SK-MEL-5 (cell line): ENCODE results near the gene GTPBP6. TPM values are rescaled to one million over a fixed set of nuclear protein-coding genes. Genes with fewer than 3 reads are reported as not detected.
"Not testable (repeated sequence)": the region's sequence is repeated elsewhere in the genome, so short reads cannot be mapped to it uniquely, and the experiment has no call there.

ENCODE experiments used
- DNase-seq: peaks from one replicate; pipeline ENCODE4 v3.0.0-alpha.2; 2016; ENCODE audit warnings: low read depth, low spot score
- in situ Hi-C: cut with HindIII; loops from 2 replicates; pipeline ENCODE4 v1.10.0; 2016; ENCODE audit warnings: low sequenced_read_pairs, high pct_unique_total_duplicates, low pct_unique_long_range_greater_than_20kb
- total RNA-seq: library from RNA; depleted of rRNA; stranded (reverse); fragments of >200 nt; shearing (Covaris generic); gene quantifications from 2 replicates; pipeline ENCODE4 v1.2.3, GENCODE V29; 2014

GTPBP6 gene
- total RNA-seq, 1 experiment from 2014 or later, result 15.3 TPM

DNA sequence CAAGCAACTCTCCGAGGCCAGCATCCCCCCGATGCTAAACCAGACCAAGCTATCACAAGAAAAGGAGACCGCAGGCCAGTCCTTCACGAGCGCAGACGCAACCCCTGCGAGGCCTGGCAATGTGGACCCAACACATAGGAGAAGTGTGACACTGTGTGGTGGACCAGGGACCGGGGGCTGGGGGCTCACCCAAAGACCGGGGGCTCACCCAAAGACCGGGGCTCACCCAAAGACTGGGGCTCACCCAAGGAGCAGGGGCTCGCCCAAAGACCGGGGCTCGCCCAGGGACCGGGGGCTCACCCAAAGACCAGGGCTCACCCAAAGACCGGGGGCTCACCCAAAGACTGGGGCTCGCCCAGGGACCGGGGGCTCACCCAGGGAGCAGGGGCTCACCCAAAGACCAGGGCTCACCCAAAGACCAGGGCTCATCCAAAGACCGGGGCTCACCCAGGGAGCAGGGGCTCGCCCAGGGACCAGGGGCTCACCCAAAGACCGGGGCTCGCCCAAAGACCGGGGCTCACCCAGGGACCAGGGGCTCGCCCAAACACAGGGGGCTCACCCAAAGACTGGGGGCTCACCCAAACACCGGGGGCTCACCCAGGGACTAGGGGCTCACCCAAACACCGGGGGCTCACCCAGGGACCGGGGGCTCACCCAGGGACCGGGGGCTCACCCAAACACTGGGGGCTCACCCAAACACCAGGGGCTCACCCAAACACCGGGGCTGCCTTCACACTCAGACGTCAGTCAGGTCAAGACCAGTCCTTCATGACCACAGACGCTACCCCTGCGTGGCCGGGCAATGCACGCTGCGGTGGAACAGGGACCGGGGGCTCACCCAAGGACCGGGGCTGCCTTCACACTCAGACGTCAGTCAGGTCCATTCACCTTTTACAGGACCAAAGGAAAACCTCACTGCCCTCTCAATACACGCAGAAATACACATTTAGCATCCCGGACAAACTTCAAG is 35.3 kb upstream of the GTPBP6 start:
- no peak for DNase-seq
- in situ Hi-C loops, result no loop called here

DNA sequence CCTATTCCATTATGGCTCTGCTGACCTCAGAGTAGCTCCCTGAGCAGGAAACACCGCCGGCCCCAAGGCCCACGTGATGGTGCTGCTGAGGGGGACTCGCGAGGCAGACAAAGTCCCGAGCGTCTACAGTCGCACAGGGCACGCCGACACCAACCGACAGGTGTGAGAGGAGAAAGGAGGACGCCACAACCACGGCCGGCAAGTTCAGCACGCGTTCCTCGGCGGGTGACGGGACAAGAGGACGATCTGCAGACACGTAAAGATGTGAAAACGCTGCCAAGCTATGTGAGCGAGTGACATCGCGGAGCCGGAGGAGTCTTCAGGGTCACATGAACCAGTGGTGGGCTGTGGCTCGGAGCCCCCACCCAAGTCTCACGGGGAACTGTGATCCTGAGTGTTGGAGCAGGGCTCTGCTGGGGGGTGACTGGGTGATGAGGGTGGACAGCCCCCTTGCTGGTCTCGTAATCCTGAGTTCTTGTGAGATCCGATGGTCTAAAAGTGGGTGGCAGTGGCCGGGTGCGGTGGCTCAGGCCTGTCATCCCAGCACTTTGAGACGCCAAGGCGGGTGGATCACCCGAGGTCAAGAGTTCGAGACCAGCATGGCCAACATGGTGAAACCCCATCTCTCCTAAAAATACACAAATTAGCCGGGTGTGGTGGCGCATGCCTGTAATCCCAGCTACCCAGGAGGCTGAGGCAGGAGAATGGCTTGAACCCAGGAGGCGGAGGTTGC is 34.2 kb upstream of the GTPBP6 start:
- DNase-seq, result no peak
- in situ Hi-C loops, result no loop called here

DNA sequence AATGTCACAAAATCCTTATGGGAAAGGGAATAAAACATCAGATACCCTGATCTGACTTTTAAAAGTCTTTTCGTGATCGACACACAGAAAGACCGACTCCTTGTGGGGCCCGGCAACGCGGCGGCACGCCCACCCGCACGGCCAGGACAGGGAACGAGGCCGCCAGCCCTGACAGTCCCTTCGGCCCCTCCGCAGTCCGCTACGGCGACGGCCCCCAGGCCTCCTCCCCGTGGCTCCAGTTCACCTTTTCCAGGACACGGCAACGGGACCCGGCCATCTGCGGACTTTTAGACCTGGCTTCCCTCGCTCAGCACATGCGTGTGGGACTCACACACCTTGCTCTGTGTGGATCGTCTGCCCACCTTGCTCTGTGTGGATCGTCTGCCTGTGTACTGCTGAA is 33.6 kb upstream of the GTPBP6 start:
- DNase-seq, result no peak
- in situ Hi-C loops, result no loop called here

DNA sequence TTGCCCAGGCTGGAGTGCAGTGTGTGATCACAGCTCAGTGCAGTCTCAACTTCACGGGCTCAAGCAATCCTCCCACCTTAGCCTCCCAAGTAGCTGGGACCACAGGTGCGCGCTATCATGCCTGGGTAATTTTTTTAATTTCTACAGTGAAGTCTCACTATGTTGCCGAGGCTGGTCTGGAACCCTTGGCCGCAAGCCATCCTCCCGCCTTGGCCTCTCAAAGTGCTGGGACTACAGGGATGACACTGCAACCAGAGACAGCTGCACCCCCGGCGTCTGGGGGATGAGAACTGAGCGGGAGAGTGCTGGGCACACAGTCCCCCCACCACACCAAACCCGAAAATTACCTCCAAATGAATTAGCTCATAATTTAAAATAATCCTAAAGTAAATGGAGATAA is 33.1 kb upstream of the GTPBP6 start:
- in situ Hi-C loops, result no loop called here
- DNase-seq, result no peak

DNA sequence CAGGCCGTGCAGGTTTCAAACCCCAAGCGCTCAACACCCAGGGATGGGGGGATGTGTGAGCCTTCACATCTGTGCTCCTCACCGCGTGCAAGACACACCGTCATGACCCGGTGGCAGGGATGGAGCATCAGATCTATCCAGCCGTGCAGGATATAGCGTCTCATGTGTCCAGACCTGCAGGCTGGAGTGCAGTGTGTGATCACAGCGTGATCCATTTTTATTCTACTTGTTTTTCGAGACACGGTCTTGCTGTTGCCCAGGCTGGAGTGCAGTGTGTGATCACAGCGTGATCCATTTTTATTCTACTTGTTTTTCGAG is 32.7 kb upstream of the GTPBP6 start:
- in situ Hi-C loops, DNase-seq: not testable (repeated sequence)

DNA sequence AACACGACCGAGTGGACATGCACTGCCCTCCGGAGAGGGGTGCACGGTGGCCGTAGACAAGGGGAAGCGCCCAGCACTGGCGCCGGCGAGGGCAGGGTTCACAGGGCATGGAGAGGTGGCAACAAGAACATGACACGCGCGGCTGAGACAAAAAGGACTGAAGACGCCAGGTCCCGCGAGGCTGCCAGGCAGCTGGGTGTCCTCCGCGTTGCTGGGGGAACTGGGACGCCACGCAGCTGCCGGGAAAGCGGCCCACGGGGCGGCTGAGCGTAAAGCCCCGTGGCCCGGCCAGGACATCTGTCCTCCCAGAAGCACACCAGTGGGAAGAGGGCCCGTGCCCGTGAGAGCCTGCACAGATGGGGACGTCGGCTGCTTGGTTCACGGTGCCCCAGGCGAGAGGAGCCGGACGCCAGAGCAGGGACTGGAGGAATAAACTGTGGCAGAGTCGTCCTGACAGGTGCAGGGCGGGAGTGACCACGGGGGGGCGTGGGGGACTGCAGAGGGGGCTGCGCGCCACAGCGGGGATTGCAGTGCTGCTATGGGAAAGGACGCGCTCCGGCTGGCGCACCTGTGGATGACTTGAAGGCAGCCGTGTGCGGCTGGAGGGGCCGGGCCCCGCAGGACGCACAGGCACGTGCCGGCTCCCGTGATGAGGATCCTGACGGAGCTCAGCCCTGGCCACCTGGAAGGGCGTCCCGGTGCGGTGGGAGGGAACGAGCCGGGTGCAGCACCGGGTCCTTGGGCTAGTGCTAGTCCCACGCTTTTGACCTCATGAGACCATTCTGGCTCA is 32.1 kb upstream of the GTPBP6 start:
- no peak for DNase-seq
- in situ Hi-C loops, result no loop called here

DNA sequence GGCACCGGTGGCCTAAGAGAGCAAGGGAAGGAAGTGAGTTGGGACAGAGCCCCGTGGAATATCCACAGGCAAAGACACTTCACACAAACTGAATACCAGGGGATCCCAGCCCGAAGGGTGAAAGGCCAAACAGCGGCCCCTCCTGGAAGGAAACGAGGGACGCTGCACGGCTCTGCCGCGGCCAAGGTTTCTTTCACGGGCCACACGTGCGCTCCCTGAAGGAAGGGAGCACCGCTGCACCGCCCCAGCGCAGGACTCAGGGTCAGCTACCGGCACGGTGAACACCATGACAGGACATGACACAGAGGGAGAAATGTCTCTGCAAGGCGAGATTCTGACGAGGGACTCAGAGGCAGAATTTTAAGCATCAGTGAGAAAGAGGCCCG is 31.5 kb upstream of the GTPBP6 start:
- no peak for DNase-seq

DNA sequence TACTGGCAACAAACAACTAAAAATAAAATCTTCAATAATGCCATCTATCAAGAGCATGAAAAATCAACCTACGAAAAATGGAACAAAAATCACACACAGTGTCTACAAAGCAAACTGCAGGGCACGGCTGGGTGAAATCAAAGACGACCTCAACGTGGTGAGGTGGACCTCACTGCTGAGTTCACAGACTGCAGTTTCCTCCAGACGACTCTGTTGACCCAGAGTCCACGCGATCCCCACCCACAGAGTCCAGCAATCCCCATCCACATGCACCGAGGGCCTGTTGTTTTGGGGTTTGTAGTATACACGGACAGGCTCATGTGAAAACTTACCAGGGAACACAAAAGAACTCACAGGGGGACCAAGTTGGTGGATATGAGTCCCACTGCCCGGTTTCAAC is 31.1 kb upstream of the GTPBP6 start:
- in situ Hi-C loops, result no loop called here
- no peak for DNase-seq

More for the DNA sequence above, 31.5 kb upstream of the GTPBP6 start:
- in situ Hi-C loops, result no loop called here

DNA sequence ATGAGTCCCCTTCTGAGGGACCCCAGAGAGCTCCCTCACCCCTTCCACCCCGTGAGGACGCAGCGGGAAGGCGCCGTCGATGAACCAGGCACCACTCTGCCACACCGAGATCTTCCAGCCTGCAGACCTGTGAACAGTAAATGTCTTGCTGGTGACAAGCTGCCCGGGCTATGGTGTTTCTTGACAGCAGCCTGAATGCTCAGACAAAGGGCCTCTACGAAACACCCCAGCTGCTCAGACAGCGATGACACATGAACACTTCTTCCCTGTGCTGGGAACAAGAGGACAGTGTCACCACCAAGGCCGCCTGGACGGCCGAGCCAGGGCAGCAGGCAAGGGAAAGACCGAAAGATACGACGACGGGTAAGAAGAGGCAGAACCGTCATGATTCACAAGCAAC is 30.6 kb upstream of the GTPBP6 start:
- in situ Hi-C loops, result no loop called here
- DNase-seq, result no peak

DNA sequence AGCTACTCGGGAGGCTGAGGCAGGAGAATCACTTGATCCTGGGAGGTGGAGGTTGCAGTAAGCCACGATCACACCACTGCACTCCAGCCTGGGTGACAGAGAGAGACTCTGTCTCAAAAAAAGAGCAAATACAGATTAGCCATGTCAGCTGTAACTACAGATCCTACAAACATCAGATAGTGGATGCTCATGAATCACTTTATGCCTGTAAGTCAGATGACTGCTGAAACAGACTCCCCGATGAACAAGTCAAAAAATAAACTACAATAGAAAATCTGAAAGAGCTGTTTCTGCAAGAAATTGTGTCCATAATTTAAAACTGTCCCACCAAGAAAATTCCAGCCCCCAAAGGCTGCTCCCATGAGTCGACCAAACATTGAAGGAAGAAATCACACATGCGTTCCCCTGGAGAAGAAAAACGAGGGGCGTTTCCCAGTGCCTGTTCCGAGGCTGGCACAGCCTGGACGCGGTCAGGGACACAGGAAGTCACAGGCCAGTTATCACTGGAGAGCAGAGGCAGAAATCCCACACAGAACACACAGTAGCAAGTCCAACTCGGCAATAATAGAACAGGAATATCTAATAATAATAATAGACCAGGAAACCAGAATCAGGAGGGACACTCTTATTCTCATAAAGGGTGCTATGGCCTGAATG is 30.0 kb upstream of the GTPBP6 start:
- in situ Hi-C loops, result no loop called here
- no peak for DNase-seq

DNA sequence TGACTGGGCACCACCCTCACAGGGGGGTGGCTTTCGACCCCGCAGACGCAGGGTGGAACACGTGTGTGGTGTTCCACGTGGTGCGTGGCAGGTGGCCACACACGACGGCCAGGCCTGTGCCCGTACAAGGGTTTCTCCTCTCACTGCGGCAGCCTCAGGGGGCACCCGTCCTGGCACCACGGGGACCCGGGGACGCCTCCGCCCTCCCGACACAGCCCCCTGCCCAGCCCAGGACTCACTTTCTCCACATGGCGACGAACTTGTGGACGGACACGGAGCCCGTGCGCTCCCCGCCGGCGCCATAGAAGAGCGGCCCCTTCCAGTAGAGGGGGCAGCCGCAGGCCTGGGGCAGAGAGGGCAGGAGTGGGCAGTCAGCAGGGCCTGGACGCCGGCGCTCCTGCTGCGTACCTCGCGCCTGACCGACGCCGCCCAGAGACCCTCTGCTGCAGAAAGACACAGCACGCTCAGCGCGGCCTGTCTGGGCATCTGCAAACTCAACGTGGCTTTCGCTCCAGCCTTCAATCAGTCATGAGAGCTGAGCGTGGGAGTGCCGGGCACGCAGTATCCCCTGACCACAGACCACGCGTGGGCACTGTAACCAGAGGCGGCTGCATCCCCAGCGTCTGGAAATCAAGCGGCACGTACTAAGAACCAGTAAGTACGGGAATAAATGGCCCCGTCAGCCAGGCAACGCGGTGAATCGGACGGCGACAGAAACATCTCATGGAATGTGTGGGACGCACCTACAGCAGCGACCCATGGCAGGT is 28.9 kb upstream of the GTPBP6 start:
- DNase-seq, result no peak
- in situ Hi-C loops, result no loop called here

DNA sequence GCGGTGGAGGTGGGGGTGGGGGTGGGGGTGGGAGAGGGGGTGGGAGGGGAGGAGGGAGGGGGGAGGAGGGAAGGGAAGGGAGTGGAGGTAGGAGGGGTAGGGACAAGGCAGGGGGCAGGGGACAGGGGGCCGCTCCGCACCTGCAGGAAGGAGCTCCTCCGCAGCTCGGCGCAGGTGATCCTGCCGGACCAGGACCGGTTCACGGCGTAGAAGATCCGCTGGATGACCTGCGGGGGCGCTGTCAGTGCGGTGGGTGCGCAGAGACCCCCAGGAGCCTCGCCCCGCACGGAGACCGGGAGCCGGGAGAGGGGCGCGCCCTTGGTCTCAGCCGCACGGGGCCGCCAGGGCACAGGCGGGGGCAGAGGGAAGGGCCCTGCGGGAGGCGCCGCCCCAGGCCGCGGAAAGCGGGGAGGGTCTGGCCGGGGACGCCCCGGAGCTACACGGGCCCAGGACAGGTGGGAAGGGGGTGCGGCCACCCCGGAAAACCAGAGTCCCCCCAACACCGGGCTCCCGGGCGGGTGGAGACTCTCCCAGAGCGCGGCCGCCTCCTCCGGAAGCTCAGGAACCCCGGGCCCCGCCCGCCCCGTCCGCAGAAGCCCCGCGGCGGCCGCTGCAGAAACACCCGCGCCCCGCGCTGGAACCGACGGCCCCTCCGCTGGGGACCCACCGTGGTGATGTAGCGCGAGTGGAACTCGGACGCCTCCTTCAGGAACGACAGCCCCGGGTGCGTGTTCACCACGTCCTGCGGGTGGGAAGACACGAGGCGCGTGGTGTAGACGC is 27.6 kb upstream of the GTPBP6 start:
- in situ Hi-C loops, result no loop called here
- DNase-seq, result no peak

DNA sequence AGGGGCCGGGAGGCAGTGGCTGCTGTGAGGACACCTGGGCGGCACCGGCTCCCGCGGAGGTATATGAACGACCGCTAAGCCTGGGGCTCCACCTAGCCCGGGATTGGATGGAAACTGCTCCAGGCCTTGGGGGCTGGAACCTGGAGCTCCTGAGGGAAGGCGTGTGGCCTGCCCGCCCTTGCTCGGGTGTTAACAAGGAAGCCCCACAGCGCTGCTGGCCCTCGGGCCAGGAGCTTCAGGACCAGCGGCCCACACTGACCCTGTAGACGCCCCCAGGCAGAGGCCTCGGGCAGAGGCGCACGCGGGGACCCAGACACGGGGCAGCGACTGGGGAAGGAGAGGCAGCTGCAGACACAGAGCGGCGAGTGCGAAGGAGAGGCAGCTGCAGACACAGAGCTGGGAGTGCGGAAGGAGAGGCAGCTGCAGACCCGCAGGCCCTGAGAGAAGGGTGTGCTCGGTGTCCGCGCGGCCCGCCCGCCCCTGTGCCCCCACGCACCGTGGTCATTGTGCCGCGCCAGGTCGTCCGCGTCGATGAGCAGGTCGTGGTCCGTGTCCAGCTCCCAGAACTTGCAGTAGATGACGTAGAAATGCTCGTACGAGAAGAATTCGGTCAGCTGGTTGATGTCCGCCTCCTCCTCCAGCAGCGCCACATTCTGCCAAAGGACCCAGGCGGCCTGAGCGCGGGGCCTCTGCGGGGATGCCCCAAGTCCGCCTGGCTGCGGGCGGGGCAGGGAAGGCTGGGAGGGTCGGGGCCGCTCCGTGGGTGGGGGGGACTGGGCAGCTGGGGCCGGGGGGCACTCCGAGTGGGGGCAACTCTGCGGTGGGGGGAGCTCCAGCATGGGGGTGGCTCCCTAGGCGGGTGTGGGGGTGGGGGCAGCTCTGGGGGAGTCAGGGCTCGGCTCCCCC is 26.7 kb upstream of the GTPBP6 start:
- DNase-seq, result no peak
- in situ Hi-C loops, result no loop called here

DNA sequence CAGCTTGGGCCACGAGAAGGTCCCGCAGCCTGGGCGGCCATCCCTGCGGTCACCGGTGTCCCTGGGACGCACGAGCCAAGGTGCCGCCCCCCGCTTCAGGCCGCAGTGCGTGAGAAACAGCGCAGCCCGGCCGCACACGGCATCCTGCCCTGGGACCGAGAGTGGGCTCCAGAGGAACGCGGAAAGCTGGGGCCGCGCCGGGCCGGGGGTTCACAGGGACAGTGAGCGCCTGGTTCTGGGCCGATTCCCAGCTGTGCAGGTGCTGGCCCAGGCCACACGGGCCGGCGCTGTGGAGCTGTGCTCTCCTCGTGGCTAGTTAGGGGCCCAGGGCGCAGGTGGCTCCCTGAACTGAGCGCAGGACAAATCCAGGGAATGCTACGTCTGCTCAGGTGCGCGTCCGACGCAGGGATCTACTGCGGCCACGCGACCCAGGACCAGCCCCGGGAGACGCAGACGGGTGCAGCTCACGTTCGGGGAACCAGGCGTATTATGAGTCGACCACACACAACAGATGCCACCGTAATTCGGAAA is 25.8 kb upstream of the GTPBP6 start:
- DNase-seq, result no peak
- in situ Hi-C loops, result no loop called here

DNA sequence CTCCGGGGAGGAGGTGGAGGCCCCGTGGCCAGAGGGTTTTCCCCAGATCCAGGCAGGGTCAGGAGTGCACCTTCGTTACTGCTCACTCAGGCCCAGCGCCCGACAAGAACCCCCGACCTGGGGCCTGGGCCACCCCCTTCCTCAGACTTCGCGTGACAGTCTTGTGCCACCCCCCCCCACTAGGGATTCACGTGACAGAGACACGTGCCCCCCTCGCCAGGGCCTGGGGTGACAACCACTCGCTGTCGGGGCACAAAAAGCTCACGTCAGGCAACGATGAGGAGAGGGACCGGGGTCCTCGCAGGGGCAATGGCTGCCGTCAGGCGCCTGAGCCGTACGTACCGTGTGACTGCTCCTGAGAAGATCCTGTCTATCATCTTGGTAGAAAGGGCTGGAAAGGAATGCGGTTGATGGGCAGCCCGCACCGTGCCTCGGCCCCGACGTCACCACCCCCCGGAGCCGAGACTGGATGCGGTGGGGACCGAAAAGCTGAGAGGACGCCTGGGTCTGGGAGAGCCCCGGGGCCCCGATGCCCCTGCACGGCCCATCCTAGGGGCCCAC is 23.0 kb upstream of the GTPBP6 start:
- no peak for DNase-seq
- in situ Hi-C loops, result no loop called here
